AG04450 (cell line): ENCODE measurements around the gene SEZ6. TPM values are rescaled to one million over a fixed set of nuclear protein-coding genes. Genes with fewer than 3 reads are reported as not detected.

Experiments used
- CTCF ChIA-PET: fragments of 300-600, 350-600 bp; formaldehyde crosslinking; extraction: SDS; loops from one replicate; lab custom pipeline; 2022; ENCODE audit warnings: antibody characterized with exemption, inconsistent platforms; lab: Charles Lee
- POLR2A ChIA-PET: fragments of 350-600 bp; formaldehyde crosslinking; extraction: SDS; loops from one replicate; lab custom pipeline; 2021; ENCODE audit warnings: antibody characterized with exemption, inconsistent platforms; lab: Yijun Ruan, JAX
- DNase-seq: peaks from one replicate; pipeline ENCODE4 v3.0.0-alpha.2; 2011; ENCODE audit warnings: low read depth, low spot score
- H3K27ac ChIP-seq: one replicate; pipeline ENCODE4 v1.5.1; 2012; ENCODE audit warnings: low read depth, low read length, control low read depth
- H3K27me3 ChIP-seq: one replicate; pipeline ENCODE4 v1.6.0; 2012; ENCODE audit warnings: low read length; ENCODE audit not compliant: control insufficient read depth, insufficient read depth
- H3K4me3 ChIP-seq: 2 replicates; pipeline ENCODE4 v1.5.1; 2011; ENCODE audit warnings: mild to moderate bottlenecking, low read depth, low read length, control low read depth
- H3K9me3 ChIP-seq: 2 replicates; pipeline ENCODE4 v1.5.1; 2012; ENCODE audit warnings: low read length; ENCODE audit not compliant: control insufficient read depth, insufficient read depth
- CTCF ChIP-seq: IDR thresholded peaks from 2 replicates; pipeline ENCODE4 v1.5.1; 2011; ENCODE audit warnings: low read depth, low read length, control low read depth, inconsistent platforms
- polyA plus RNA-seq: library from polyadenylated mRNA; depleted of rRNA; stranded (reverse); fragments of >200 nt; gene quantifications from 2 replicates; pipeline ENCODE4 v1.2.3, GENCODE V29; 2011; rRNA removed

SEZ6 gene
- polyA plus RNA-seq, 1 experiment, result not detected

- no peaks in the 10 kb centered on the region for H3K9me3 ChIP-seq
- H3K4me3 ChIP-seq, result no peak overlapping the region
- CTCF ChIA-PET, result interaction anchor here (0.5 to 4.5 kb wide), 10 partner anchors 8 to 181 kb away, joined by 3 to 33 read pairs (median 6); partner anchors contain the start of gene TLCD1
- H3K27ac ChIP-seq, result peak overlapping the region; percentile 84
- POLR2A ChIA-PET, result interaction anchor here (0.8 to 3.0 kb wide), 3 partner anchors 42 to 188 kb away, joined by 3 to 18 read pairs (median 6); partner anchors contain the start of gene RPL23A
- H3K27me3 ChIP-seq, result no peaks in the 10 kb centered on the region
- no peak for TF ChIP-seq CTCF
- no peak for DNase-seq
Measured at GRCh38 chr17:28907709-28908475, 97.9 kb downstream of the SEZ6 start.

GRCh38 chr17:28906706-28907438 is 99.0 kb downstream of the SEZ6 start:
- Histone ChIP-seq H3K4me3 (no peak overlapping the region), H3K27ac (peak overlapping the region; percentile 11), H3K27me3 (no peaks in the 10 kb centered on the region), H3K9me3 (no peaks in the 10 kb centered on the region)
- ChIA-PET POLR2A (interaction anchor here (0.8 to 3.0 kb wide), 2 partner anchors 43 to 45 kb away, joined by 3 to 18 read pairs; no protein-coding TSS in a partner anchor), CTCF (interaction anchor here (0.5 to 4.5 kb wide), 7 partner anchors 9 to 180 kb away, joined by 3 to 33 read pairs (median 7); partner anchors contain the start of gene TLCD1)
- TF ChIP-seq CTCF, result no peak
- no peak for DNase-seq

- CTCF ChIA-PET, result interaction anchor here (2.0 to 4.5 kb wide), 2 partner anchors 10 to 179 kb away, joined by 7 to 29 read pairs; partner anchors contain the start of gene TLCD1
Measured at GRCh38 chr17:28906276-28906675, 99.6 kb downstream of the SEZ6 start.

More at GRCh38 chr17:28906276-28906675, 99.6 kb downstream of the SEZ6 start:
- no peak for TF ChIP-seq CTCF
- H3K9me3 ChIP-seq, result no peaks in the 10 kb centered on the region; the same call in 1 of the 2 replicates
- POLR2A ChIA-PET, result interaction anchor here (0.6 kb wide), 1 partner anchor 83 kb away, joined by 3 read pairs; no protein-coding TSS in a partner anchor
- no peaks in the 10 kb centered on the region for H3K27me3 ChIP-seq
- no peak overlapping the region for H3K27ac ChIP-seq
- H3K4me3 ChIP-seq, result no peak overlapping the region
- DNase-seq, result no peak

Other genes starting within 250 kb of the SEZ6 start
- gene FAM222B, start 163.2 kb downstream of the SEZ6 start, polyA plus RNA-seq, result 8.3 and 11.0 TPM in 2 replicates
- 45.7 and 54.4 TPM in 2 replicates for gene ERAL1, start 151.0 kb downstream of the SEZ6 start, polyA plus RNA-seq
- gene FLOT2, start 108.3 kb downstream of the SEZ6 start, polyA plus RNA-seq, result 80.5 and 83.9 TPM in 2 replicates
- gene DHRS13, start 103.0 kb downstream of the SEZ6 start, polyA plus RNA-seq, result 2.9 and 3.1 TPM in 2 replicates
- gene PHF12, start 54.5 kb downstream of the SEZ6 start, polyA plus RNA-seq, result 13.6 and 17.8 TPM in 2 replicates
- 0.74 and 0.79 TPM in 2 replicates for gene PIPOX, start 37.1 kb upstream of the SEZ6 start, polyA plus RNA-seq
- 9.8 and 16.7 TPM in 2 replicates for gene MYO18A, start 174.4 kb upstream of the SEZ6 start, polyA plus RNA-seq
- not detected in 2 replicates for gene CRYBA1, start 240.8 kb upstream of the SEZ6 start, polyA plus RNA-seq